WI38 (cell line): ENCODE data around the gene ABCA7.
A peak's percentile ranks its signal among the peaks of the same experiment; 100 is the strongest.
"Not testable (repeated sequence)": the region's sequence is repeated elsewhere in the genome, so short reads cannot be mapped to it uniquely, and the experiment has no call there.

Source experiments
- H3K4me3 ChIP-seq: 2 replicates; pipeline ENCODE4 v1.5.1; 2011; ENCODE audit warnings: low read depth, mild to moderate bottlenecking, control low read depth, low read length
- TF ChIP-seq, protein P1 (sequence below): IDR thresholded peaks from 2 replicates; pipeline ENCODE4 v1.5.1; 2012; ENCODE audit warnings: low read depth, mild to moderate bottlenecking, control low read depth, low read length

ABCA7 gene

DNA sequence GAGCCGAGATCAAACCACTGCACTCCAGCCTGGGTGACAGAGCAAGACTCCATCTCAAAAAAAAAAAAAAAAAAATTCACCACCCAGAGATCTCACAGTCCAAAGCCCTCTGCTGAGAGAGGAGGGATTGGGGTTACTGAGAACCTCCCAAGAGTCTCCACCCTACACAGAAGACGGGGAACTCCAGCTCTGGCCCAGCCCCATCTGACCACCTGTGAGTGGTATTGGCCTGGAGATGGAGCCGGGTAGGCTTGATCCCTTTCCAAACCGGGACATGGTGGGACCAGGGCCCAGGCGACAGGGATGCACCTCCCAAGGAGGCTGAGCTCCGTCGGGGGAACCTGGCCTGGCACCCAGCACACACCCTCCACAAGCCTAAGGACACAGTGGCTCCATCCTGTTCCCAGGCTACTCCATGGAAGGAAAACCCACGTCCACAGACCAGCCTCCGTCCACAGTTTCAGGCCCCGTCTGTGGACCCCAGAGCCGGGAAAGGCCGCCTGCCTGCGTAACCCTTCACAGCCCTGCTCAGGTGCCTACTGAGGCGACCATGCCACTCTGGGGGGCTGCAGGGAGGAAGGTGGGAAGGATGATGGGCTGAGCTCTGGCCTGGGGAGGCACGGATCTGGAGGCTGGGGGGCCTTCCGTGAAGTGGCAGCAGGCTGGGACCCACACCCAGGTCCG is 20.8 kb upstream of the ABCA7 start:
- TF ChIP-seq, protein P1, sequence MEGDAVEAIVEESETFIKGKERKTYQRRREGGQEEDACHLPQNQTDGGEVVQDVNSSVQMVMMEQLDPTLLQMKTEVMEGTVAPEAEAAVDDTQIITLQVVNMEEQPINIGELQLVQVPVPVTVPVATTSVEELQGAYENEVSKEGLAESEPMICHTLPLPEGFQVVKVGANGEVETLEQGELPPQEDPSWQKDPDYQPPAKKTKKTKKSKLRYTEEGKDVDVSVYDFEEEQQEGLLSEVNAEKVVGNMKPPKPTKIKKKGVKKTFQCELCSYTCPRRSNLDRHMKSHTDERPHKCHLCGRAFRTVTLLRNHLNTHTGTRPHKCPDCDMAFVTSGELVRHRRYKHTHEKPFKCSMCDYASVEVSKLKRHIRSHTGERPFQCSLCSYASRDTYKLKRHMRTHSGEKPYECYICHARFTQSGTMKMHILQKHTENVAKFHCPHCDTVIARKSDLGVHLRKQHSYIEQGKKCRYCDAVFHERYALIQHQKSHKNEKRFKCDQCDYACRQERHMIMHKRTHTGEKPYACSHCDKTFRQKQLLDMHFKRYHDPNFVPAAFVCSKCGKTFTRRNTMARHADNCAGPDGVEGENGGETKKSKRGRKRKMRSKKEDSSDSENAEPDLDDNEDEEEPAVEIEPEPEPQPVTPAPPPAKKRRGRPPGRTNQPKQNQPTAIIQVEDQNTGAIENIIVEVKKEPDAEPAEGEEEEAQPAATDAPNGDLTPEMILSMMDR = no peak
- peak overlapping the region; percentile 88 for H3K4me3 ChIP-seq

DNA sequence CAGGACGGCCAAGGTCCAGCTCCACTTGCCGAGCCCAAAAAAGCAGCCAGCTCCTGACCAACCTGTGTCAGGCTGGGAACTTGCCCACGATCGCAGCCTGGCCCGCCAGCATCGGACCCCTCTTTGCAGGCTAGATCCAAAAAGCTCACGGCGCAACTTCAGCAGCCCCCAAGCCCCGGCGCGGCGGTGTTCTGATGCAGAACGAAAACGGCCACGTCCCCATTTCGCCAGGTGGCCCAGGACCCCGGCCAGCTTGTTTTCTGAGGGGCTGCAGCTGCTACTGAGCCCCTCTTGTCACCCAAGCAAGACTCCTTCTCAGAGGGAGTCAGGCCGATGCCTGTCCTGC is 20.3 kb upstream of the ABCA7 start:
- TF ChIP-seq, protein P1 = no peak
- H3K4me3 ChIP-seq = peak overlapping the region; percentile 88

DNA sequence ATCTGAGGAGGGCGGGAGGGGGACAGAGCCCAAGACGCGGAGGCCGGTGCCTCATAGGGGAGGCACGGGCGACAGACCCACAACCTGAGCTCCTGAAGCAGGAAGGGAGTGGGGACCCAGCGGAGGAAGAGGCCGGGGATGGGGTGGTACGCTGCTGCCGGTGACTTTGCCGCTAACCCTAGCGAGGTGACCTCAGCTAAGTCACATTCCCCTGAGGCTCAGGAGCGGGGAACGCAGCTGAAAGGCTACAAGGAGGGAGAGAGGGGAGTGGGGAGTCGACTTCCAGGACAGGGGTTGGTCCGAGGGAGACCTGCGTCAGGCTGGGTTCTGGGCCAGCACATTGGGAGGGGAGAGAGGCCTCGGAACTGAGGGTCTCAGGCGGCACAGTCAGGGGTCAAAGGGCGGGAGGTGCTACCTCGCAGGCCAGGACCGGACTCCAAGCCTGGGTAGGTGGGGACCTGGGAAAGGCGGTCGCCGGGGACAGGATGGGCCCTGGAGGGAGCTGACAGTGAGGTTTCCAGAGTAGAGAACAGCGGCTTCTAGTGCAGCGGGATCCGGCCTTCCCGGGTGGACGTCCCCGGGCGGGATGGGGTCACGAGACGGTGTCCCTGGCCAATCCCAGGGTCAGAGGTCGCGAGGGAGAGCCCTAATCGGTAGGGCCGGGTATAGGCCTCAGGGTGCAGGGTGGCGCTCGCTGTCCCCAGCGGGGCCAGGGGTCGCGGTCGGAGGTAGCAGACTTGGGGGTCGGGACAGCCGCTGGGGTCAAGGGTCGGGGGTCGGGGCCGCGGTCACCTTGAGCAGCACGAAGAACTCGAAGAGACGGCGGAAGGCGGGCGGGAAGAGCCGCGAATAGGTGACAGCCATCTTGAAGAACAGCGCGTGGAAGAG is 19.7 kb upstream of the ABCA7 start:
- TF ChIP-seq, protein P1 = no peak
- peak overlapping the region; percentile 88 for H3K4me3 ChIP-seq

DNA sequence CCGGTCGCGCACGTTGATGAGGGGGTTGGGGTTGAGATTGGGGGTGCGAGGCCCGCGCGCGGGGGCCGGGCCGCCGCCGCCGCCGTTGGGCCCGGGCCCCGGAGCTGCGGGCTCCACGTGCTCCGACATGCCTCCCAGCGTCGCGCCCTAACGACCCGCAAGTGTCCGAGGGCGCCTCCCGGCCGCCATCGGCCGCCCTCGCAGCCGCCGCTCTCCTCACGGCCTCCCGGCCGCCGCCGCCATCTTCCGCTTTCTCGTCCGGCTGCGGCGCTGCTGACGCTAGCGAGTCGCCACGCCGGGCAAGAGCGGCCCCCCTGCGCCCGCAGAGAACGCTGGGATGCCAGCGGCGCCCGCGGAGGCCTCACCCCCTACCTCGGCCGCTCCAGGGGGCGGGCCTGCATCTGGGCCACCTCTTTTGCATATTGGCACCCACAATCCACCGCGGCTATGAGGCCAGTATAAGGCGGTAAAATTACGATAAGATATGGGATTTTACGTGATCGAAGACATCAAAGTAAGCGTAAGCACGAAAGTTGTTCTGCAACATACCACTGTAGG is 19.0 kb upstream of the ABCA7 start, which contains the start of gene TMEM259:
Gene TMEM259 (minus strand): TSS at position 256 of the 558 bp plus-strand sequence. CDS start 127 bp downstream, at position 129.
- H3K4me3 ChIP-seq = peak within 1 kb of the TSS; percentile 88
- TF ChIP-seq, protein P1 = no peak

DNA sequence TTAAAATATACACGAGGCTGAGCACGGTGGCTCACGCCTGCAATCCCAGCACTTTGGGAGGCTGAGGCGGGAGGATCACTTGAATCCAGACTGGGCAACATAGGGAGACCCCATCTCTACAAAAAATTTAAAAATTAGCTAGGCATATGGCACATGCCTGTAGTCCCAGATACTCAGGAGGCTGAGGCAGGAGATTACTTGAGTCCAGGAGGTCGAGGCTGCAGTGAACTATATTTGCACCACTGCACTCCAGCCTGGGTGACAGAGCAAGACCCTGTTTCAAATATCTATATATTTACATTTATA is 16.1 kb upstream of the ABCA7 start:
- not testable (repeated sequence) for H3K4me3 ChIP-seq

DNA sequence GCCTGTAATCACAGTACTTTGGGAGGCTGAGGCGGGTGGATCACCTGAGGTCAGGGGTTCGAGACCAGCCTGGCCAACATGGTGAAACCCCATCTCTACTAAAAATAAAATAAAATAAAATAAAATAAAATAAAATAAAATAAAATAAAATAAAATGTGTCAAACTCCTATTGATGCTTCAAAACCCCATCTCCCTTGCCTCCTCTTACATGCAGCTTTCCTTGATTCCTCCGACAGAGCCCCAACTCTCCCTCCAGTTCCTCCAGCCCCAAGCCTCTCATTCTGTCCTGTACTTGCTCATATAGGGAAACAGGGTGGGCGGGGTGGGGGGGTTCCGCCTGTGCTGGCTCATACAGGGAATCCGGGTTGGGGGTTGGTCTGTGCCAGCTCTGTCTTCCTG is 14.8 kb upstream of the ABCA7 start:
- H3K4me3 ChIP-seq = not testable (repeated sequence)

DNA sequence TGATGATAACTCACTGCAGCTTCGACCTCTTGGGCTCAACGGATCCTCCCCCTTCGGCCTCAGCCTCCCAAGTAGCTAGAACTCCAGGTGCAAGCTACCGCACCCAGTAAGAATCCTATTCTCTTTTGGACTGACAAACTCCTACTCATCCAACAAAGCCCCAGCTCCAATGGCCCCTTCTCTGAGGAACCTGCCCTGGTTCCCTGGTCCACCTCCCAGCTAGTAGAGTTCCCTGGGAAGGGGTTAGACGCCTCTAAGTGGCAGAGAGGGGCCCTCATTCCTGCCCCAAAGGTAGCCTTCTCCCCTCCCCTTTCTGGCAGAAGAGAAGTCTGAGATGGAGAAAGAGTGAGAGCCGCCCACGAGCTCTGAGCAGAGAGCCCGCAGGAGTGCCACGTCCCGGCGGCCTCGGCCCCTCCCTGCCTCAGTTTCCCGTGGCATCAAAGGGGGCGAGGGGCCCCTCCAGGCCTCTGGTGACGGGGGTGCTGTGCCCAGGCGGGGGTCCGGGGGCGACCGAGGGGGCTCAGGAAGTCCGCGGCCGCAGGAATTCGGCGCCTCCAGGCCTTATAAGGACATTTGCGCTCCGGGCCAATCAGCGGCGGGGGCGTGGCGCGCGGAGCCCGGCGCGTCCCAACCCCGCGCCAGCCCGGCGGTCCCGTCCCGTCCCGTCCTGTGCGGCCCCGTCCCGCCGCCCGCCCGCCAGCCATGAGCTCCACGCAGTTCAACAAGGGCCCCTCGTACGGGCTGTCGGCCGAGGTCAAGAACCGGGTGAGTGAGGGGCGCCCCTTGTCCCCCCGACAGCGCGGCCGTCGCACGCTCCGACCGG is 13.7 kb upstream of the ABCA7 start, which contains the start of gene CNN2:
Gene CNN2 (plus strand): TSS at position 649 of the 823 bp plus-strand sequence. CDS start 54 bp downstream, at position 703.
- peak within 1 kb of the TSS; percentile 100 for H3K4me3 ChIP-seq
- TF ChIP-seq, protein P1 = no peak
